K562 (cell line): Measurements from ENCODE around the gene ISY1. TPM values are rescaled to one million over a fixed set of nuclear protein-coding genes. Genes with fewer than 3 reads are reported as not detected.

Experiments used
- BHLHE40 ChIP-seq: IDR thresholded peaks from 2 replicates; pipeline ENCODE4 v1.6.1; 2011; ENCODE audit warnings: low read length, improper control_type of control experiment
- EP300 ChIP-seq: IDR thresholded peaks from 2 replicates; pipeline ENCODE4 v1.6.1; 2012; ENCODE audit warnings: low read length, improper control_type of control experiment
- ESRRA ChIP-seq: fragments of 450-650 bp; IDR thresholded peaks from 2 replicates; pipeline ENCODE4 v1.6.1; 2014; ENCODE audit warnings: low read depth, mild to moderate bottlenecking, moderate library complexity, borderline replicate concordance
- GATAD2A ChIP-seq: fragments of 450-650 bp; IDR thresholded peaks from 2 replicates; pipeline ENCODE4 v1.6.1; 2017
- HNRNPK ChIP-seq: fragments of 200-400 bp; formaldehyde crosslinking; IDR thresholded peaks from one replicate; pipeline ENCODE4 v1.6.1; 2018; ENCODE audit warnings: mild to moderate bottlenecking, low read depth, low read length; ENCODE audit not compliant: poor library complexity, severe bottlenecking
- HSF4 ChIP-seq: fragments of 250-450 bp; sonication (Bioruptor Pico); IDR thresholded peaks from 2 replicates; pipeline ENCODE4 v2.1.2; 2022; ENCODE audit warnings: mild to moderate bottlenecking, moderate library complexity, borderline replicate concordance
- MEIS2 ChIP-seq: fragments of 450-650 bp; IDR thresholded peaks from 2 replicates; pipeline ENCODE4 v1.6.1; 2014; ENCODE audit warnings: mild to moderate bottlenecking; ENCODE audit not compliant: partially characterized antibody
- RHOXF2B ChIP-seq: fragments of 250-450 bp; sonication (Bioruptor Pico); conservative IDR thresholded peaks from 2 replicates; pipeline ENCODE4 v1.5.1; 2021
- SIX5 ChIP-seq, 2 experiments: IDR thresholded peaks; 2 replicates each; pipeline ENCODE4 v1.6.1; 2011; ENCODE audit warnings: low read length in 2 of 2, borderline replicate concordance in 1 of 2, low read depth in 1 of 2, mild to moderate bottlenecking in 1 of 2, moderate library complexity in 1 of 2; ENCODE audit not compliant: insufficient read depth in 1 of 2
- SNRNP70 ChIP-seq: fragments of 200-400 bp; formaldehyde crosslinking; optimal IDR thresholded peaks from 2 replicates; pipeline ENCODE3; 2017; ENCODE audit warnings: low read depth, low read length
- XRCC4 ChIP-seq: IDR thresholded peaks from one replicate; pipeline ENCODE4 v1.6.1; 2011; ENCODE audit not compliant: insufficient read depth, insufficient read length; ENCODE audit errors: extremely low read depth
- ZBED1 ChIP-seq: IDR thresholded peaks from 2 replicates; pipeline ENCODE4 v1.6.1; 2014
- ZNF143 ChIP-seq: sonication (generic); formaldehyde crosslinking; IDR thresholded peaks from 2 replicates; pipeline ENCODE4 v1.9.0; 2022; ENCODE audit warnings: mild to moderate bottlenecking, missing genetic modification reagents
- ZNF232 ChIP-seq: sonication (generic); formaldehyde crosslinking; IDR thresholded peaks from 2 replicates; pipeline ENCODE4 v1.8.0; 2022; ENCODE audit warnings: mild to moderate bottlenecking, missing genetic modification reagents
- ZNF449 ChIP-seq: fragments of 250-450 bp; sonication (Bioruptor Pico); IDR thresholded peaks from 2 replicates; pipeline ENCODE4 v1.8.0; 2022; ENCODE audit warnings: moderate library complexity, mild to moderate bottlenecking, inconsistent platforms
- ZNF644 ChIP-seq: fragments of 200-800 bp; sonication (Bioruptor generic); IDR thresholded peaks from 2 replicates; pipeline ENCODE4 v1.6.1; 2016; ENCODE audit warnings: low read depth, missing genetic modification characterization, missing compliant biosample characterization
- ZNF695 ChIP-seq: fragments of 450-650 bp; formaldehyde crosslinking; IDR thresholded peaks from 2 replicates; pipeline ENCODE4 v1.4.0; 2020; ENCODE audit warnings: mild to moderate bottlenecking, moderate library complexity
- ZZZ3 ChIP-seq: fragments of 450-650 bp; IDR thresholded peaks from 2 replicates; pipeline ENCODE4 v1.6.1; 2016; ENCODE audit warnings: antibody characterized with exemption, mild to moderate bottlenecking, moderate library complexity
- polyA plus RNA-seq, 8 experiments: library from polyadenylated mRNA; depleted of rRNA in 4 of 8; stranded (reverse) in 5 of 8; unstranded in 3 of 8; fragments of >200 nt; fragmentation: Nextera tagmentation in 2 of 8; fragmentation: Illumina TruSeq in 1 of 8; extraction: Ambion mirVana in 2 of 8; extraction: Trizol in 1 of 8; gene quantifications; 2 replicates each; pipeline versions ENCODE4 v1.2.1 to v1.2.3, GENCODE V29; 2011 to 2014; ENCODE audit warnings: inconsistent platforms in 1 of 8, missing spikeins in 1 of 8
- total RNA-seq, 7 experiments: library from RNA; depleted of rRNA in 6 of 7; stranded (reverse); fragments of >200 nt in 6 of 7; fragmentation: Illumina TruSeq in 2 of 7; extraction: Trizol in 2 of 7; gene quantifications; 2 replicates each; pipeline versions ENCODE4 v1.2.1 to v1.2.3, GENCODE V29; 2011 to 2021; ENCODE audit warnings: low replicate concordance in 1 of 7
- TF ChIP-seq, protein P1 (sequence below): fragments of 450-650 bp; IDR thresholded peaks from 2 replicates; pipeline ENCODE4 v1.6.1; 2016; ENCODE audit warnings: missing biosample characterization, missing genetic modification characterization
- TF ChIP-seq, protein P2 (sequence below): fragments of 450-650 bp; IDR thresholded peaks from one replicate; pipeline ENCODE4 v1.6.1; 2018; ENCODE audit warnings: mild to moderate bottlenecking, moderate library complexity; ENCODE audit not compliant: partially characterized antibody
- TF ChIP-seq, protein P3 (sequence below): fragments of 250-450 bp; sonication (Bioruptor Pico); IDR thresholded peaks from 2 replicates; pipeline ENCODE4 v1.8.0; 2022; ENCODE audit warnings: moderate library complexity, mild to moderate bottlenecking, inconsistent platforms
- TF ChIP-seq, protein P4 (sequence below): sonication (generic); formaldehyde crosslinking; IDR thresholded peaks from 2 replicates; pipeline ENCODE4 v1.8.1; 2023; ENCODE audit warnings: mild to moderate bottlenecking, missing genetic modification reagents

ISY1 gene
- total and polyA plus RNA-seq, 9 of the 15 experiments (the other 6 are each of a cell fraction or from before 2014, with no cell fraction given) = 23.5 to 50.0 (median 32.9) TPM

- TF ChIP-seq SIX5 (IDR thresholded peaks at IDR 0.05; ENCODE audit: borderline replicate concordance in 1 of 2, insufficient read depth in 1 of 2, low read depth in 1 of 2, low read length in 2 of 2) = no peak
- no peak for TF ChIP-seq MEIS2
- TF ChIP-seq ZZZ3 = 0 out of 2 replicates have a peak, but pooled peaks have one; percentile 1
- TF ChIP-seq ESRRA = 0 out of 2 replicates have a peak, but pooled peaks have one; percentile 0
- no peak for TF ChIP-seq XRCC4
- no peak for TF ChIP-seq ZBED1
- no peak for TF ChIP-seq SNRNP70
- TF ChIP-seq HSF4 (CRISPR knock-in tag) = no peak
- TF ChIP-seq, protein P1, sequence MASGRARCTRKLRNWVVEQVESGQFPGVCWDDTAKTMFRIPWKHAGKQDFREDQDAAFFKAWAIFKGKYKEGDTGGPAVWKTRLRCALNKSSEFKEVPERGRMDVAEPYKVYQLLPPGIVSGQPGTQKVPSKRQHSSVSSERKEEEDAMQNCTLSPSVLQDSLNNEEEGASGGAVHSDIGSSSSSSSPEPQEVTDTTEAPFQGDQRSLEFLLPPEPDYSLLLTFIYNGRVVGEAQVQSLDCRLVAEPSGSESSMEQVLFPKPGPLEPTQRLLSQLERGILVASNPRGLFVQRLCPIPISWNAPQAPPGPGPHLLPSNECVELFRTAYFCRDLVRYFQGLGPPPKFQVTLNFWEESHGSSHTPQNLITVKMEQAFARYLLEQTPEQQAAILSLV (tag) = no peak
- no peak for TF ChIP-seq EP300
- TF ChIP-seq HNRNPK = no peak
- no peak for TF ChIP-seq GATAD2A
- no peak for TF ChIP-seq ZNF232 (CRISPR knock-in tag)
- TF ChIP-seq RHOXF2B (CRISPR knock-in tag) = no peak
- TF ChIP-seq ZNF449 = no peak
- TF ChIP-seq, protein P2, sequence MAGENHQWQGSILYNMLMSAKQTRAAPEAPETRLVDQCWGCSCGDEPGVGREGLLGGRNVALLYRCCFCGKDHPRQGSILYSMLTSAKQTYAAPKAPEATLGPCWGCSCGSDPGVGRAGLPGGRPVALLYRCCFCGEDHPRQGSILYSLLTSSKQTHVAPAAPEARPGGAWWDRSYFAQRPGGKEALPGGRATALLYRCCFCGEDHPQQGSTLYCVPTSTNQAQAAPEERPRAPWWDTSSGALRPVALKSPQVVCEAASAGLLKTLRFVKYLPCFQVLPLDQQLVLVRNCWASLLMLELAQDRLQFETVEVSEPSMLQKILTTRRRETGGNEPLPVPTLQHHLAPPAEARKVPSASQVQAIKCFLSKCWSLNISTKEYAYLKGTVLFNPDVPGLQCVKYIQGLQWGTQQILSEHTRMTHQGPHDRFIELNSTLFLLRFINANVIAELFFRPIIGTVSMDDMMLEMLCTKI = no peak
- no peak for TF ChIP-seq ZNF143 (CRISPR knock-in tag)
- 0 out of 2 replicates have a peak, but pooled peaks have one; percentile 39 for TF ChIP-seq BHLHE40
- 0 out of 2 replicates have a peak, but pooled peaks have one; percentile 26 for TF ChIP-seq ZNF644 (tag)
- TF ChIP-seq ZNF695 (CRISPR knock-in tag) = no peak
- TF ChIP-seq, protein P3, sequence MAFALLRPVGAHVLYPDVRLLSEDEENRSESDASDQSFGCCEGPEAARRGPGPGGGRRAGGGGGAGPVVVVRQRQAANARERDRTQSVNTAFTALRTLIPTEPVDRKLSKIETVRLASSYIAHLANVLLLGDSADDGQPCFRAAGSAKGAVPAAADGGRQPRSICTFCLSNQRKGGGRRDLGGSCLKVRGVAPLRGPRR = no peak
- TF ChIP-seq, protein P4, sequence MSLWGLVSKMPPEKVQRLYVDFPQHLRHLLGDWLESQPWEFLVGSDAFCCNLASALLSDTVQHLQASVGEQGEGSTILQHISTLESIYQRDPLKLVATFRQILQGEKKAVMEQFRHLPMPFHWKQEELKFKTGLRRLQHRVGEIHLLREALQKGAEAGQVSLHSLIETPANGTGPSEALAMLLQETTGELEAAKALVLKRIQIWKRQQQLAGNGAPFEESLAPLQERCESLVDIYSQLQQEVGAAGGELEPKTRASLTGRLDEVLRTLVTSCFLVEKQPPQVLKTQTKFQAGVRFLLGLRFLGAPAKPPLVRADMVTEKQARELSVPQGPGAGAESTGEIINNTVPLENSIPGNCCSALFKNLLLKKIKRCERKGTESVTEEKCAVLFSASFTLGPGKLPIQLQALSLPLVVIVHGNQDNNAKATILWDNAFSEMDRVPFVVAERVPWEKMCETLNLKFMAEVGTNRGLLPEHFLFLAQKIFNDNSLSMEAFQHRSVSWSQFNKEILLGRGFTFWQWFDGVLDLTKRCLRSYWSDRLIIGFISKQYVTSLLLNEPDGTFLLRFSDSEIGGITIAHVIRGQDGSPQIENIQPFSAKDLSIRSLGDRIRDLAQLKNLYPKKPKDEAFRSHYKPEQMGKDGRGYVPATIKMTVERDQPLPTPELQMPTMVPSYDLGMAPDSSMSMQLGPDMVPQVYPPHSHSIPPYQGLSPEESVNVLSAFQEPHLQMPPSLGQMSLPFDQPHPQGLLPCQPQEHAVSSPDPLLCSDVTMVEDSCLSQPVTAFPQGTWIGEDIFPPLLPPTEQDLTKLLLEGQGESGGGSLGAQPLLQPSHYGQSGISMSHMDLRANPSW (CRISPR knock-in tag) = no peak
Observed at GRCh38 chr3:129184396-129184657, 23.5 kb upstream of the ISY1 start (continued).
